ENCODE data around the gene SLC35F6.
"Not testable (repeated sequence)": the region's sequence is repeated elsewhere in the genome, so short reads cannot be mapped to it uniquely, and the experiment has no call there.

SLC35F6 gene

GRCh38 chr2:26730549-26731344, 33.3 kb upstream of the SLC35F6 start:
- DNase-seq = no peak

GRCh38 chr2:26731714-26732113, 32.4 kb upstream of the SLC35F6 start:
- DNase-seq = no peak

GRCh38 chr2:26732446-26732845, 31.6 kb upstream of the SLC35F6 start:
- no peak for DNase-seq

GRCh38 chr2:26733413-26733812, 30.7 kb upstream of the SLC35F6 start:
- DNase-seq = no peak

GRCh38 chr2:26735097-26735496, 29.0 kb upstream of the SLC35F6 start:
- DNase-seq = no peak

- no peak for DNase-seq
Measured at GRCh38 chr2:26735883-26736588, 28.0 kb upstream of the SLC35F6 start.

GRCh38 chr2:26737221-26737620, 26.9 kb upstream of the SLC35F6 start:
- no peak for DNase-seq

GRCh38 chr2:26738481-26738880, 25.6 kb upstream of the SLC35F6 start:
- DNase-seq = no peak

- DNase-seq = no peak
Measured at GRCh38 chr2:26739514-26739913, 24.6 kb upstream of the SLC35F6 start.

- DNase-seq = no peak
Measured at GRCh38 chr2:26740346-26740745, 23.7 kb upstream of the SLC35F6 start.

GRCh38 chr2:26740890-26741302, 23.2 kb upstream of the SLC35F6 start:
- no peak for DNase-seq

- no peak for DNase-seq
Measured at GRCh38 chr2:26742048-26742770, 21.9 kb upstream of the SLC35F6 start.

GRCh38 chr2:26743852-26744251, 20.2 kb upstream of the SLC35F6 start:
- DNase-seq = no peak

GRCh38 chr2:26744953-26745352, 19.1 kb upstream of the SLC35F6 start:
- no peak for DNase-seq

- peak; percentile 48 for DNase-seq
Measured at GRCh38 chr2:26745609-26746327, 18.3 kb upstream of the SLC35F6 start.

- no peak for DNase-seq
Measured at GRCh38 chr2:26746934-26747333, 17.1 kb upstream of the SLC35F6 start.

- not testable (repeated sequence) for DNase-seq
Measured at GRCh38 chr2:26749787-26750420, 14.2 kb upstream of the SLC35F6 start.

GRCh38 chr2:26750467-26750866, 13.6 kb upstream of the SLC35F6 start:
- DNase-seq = not testable (repeated sequence)

- no peak for DNase-seq
Measured at GRCh38 chr2:26752656-26753055, 11.4 kb upstream of the SLC35F6 start.

- no peak for DNase-seq
Measured at GRCh38 chr2:26754539-26754938, 9.5 kb upstream of the SLC35F6 start.

GRCh38 chr2:26754972-26755670, 9.0 kb upstream of the SLC35F6 start:
- DNase-seq = no peak

- DNase-seq = no peak
Measured at GRCh38 chr2:26756337-26756736, 7.7 kb upstream of the SLC35F6 start.
